HG03175 (cell line): ENCODE measurements around the gene ERMARD.
"Not testable (repeated sequence)": the region's sequence is repeated elsewhere in the genome, so short reads cannot be mapped to it uniquely, and the experiment has no call there.

ENCODE experiments used
- ATAC-seq: cut with Tn5 transposase; IDR thresholded peaks from one replicate; pipeline ENCODE4 v1.9.1; 2021; ENCODE audit warnings: mild to moderate bottlenecking, moderate library complexity; ENCODE audit not compliant: unreplicated experiment

The ERMARD gene

GRCh38 chr6:169729961-169730360 is 21.5 kb upstream of the ERMARD start:
- ATAC-seq, result no peak

GRCh38 chr6:169738204-169738975 is 13.0 kb upstream of the ERMARD start:
- ATAC-seq, result no peak

GRCh38 chr6:169738976-169739529 is 12.4 kb upstream of the ERMARD start:
- ATAC-seq, result no peak

- no peak for ATAC-seq
Measured at GRCh38 chr6:169741344-169741743, 10.1 kb upstream of the ERMARD start.

DNA sequence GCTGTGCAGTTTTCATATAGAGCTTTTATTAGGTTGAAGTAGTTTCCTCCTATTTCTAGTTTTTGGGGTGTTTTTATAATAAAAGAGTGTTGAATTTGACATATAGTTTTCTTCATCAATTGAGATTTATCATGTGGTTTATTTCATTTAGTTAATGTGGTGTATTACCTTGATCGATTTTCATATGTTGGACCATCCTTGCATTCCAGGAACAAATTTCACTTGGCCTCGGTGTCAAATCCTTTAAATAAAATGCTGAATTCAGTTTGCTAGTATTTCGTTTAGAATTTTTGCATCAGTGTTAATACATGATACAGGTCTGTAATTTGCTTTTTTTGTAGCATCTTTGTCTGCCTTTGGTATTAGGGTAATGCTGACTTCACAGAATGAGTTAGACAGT is 6.0 kb upstream of the ERMARD start:
- ATAC-seq, result no peak

- no peak for ATAC-seq
Measured at GRCh38 chr6:169746556-169746955, 4.9 kb upstream of the ERMARD start.

- no peak for ATAC-seq
Measured at GRCh38 chr6:169752074-169752623, 727 bp downstream of the ERMARD start.

DNA sequence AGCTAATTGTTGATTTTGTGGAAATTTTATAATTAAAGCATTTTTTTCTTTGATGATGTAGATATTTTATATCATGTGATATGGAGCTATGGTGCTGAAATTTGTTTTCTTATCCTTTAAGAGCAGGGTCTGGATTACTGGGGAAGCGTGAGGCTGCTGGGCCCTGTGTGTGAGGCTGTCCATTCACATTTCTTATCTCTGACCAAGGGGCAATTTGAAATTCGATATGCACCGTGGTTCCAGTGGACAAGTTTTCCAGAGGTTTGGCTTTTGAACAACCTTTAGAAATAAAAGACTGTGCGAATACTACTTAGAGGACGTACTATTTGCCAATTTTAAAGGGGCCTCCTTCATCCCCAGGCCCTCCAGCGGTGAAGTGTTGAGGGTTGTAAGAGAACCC is 3.7 kb downstream of the ERMARD start:
- no peak for ATAC-seq

GRCh38 chr6:169763308-169763707 is 11.9 kb downstream of the ERMARD start:
- no peak for ATAC-seq

GRCh38 chr6:169763881-169764280 is 12.5 kb downstream of the ERMARD start:
- no peak for ATAC-seq

GRCh38 chr6:169765789-169766188 is 14.4 kb downstream of the ERMARD start:
- ATAC-seq, result not testable (repeated sequence)

- ATAC-seq, result no peak
Measured at GRCh38 chr6:169766232-169766631, 14.8 kb downstream of the ERMARD start.

- no peak for ATAC-seq
Measured at GRCh38 chr6:169766921-169767736, 15.7 kb downstream of the ERMARD start.

- no peak for ATAC-seq
Measured at GRCh38 chr6:169774347-169774746, 22.9 kb downstream of the ERMARD start.

DNA sequence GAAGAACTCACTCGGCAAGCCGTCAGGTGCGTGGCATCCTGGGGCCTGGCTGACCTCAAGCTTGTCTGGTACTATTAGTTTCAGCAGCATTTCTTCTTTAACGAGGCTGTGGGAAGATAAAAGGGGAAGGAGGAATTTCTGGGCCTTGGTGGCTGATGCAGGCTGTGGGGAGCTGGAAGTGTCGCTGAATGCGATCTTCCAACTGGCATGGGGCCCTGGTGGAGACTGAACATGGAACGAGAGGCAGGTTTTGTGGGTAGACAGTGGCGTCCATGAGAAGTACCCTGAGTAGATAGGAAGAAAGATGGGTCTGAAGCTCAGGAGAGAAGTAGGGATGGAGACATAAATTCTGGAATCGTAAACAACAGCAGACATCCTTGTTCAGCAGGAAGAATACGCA is 23.9 kb downstream of the ERMARD start:
- ATAC-seq, result no peak

- no peak for ATAC-seq
Measured at GRCh38 chr6:169776379-169776778, 25.0 kb downstream of the ERMARD start.

- ATAC-seq, result no peak
Measured at GRCh38 chr6:169777896-169778295, 26.5 kb downstream of the ERMARD start.

GRCh38 chr6:169778646-169779045 is 27.2 kb downstream of the ERMARD start:
- ATAC-seq, result no peak

DNA sequence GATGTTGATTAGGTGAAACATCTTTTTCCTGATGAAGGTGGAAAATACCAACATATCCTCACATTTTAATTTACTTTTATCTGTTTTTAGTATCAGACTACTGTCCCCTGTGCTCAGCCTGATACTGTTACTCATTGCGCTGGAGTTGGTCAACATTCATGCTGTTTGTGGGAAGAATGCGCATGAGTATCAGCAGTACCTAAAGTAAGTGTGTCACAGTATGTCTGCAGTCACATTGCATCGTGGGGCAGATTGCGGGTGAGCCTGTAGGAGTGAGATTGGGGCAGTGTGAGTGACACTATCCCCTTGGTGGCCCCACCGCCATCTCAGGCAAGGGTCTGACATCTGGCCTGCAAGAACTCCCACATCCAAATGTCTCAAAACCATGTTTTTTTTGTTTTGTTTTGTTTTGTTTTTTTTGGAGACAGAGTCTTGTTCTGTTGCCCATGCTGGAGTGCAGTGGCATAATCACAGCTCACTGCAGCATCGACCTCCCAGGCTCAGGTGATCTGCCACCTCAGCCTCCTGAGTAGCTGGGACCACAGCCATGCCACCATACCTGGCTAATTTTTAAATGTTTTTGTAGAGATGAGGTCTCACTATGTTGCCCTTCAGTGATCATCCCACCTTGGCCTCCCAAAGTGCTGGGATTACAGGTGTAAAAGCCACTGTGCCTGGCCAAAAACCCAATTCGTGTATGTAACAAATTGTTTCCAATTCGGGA is 27.8 kb downstream of the ERMARD start:
- ATAC-seq, result no peak

- ATAC-seq, result no peak
Measured at GRCh38 chr6:169779896-169780295, 28.5 kb downstream of the ERMARD start.

DNA sequence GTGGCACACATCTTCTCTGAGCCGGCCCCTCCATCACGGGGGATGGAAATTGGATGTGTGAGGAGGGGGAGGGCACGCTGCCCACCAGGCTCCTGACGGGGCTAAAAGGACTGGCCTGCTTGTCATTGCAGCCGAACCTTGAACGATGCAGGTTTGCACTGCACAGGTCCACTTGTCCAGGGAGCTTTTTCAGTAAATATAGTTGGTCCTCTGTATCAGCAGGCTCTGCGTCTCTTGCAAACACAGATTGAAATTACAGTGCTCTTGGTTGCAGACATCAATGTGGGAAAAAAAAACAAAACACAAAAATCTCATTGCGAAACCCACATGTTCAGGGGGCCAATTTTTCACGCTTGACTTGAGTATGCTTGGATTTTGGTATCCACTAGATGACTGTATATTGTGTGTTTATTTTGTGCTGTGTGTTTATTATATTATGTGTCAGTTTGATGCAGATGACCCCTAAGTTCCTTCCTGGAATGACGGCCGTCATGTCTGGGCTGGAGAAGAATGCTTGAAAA is 29.2 kb downstream of the ERMARD start:
- no peak for ATAC-seq
